Stimulated activated CD4-positive, alpha-beta T cell treated with anti-CD3 and anti-CD28 coated beads, Interleukin-15, amount 100 ng/mL, for 24 hours (primary cell): Measurements from ENCODE around the gene KCNMB4.
A peak's percentile ranks its signal among the peaks of the same experiment; 100 is the strongest.

Experiments
- DNase-seq: peaks from one replicate; pipeline ENCODE4 v3.0.0-alpha.2; 2020

Gene KCNMB4, protein sequence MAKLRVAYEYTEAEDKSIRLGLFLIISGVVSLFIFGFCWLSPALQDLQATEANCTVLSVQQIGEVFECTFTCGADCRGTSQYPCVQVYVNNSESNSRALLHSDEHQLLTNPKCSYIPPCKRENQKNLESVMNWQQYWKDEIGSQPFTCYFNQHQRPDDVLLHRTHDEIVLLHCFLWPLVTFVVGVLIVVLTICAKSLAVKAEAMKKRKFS

DNA sequence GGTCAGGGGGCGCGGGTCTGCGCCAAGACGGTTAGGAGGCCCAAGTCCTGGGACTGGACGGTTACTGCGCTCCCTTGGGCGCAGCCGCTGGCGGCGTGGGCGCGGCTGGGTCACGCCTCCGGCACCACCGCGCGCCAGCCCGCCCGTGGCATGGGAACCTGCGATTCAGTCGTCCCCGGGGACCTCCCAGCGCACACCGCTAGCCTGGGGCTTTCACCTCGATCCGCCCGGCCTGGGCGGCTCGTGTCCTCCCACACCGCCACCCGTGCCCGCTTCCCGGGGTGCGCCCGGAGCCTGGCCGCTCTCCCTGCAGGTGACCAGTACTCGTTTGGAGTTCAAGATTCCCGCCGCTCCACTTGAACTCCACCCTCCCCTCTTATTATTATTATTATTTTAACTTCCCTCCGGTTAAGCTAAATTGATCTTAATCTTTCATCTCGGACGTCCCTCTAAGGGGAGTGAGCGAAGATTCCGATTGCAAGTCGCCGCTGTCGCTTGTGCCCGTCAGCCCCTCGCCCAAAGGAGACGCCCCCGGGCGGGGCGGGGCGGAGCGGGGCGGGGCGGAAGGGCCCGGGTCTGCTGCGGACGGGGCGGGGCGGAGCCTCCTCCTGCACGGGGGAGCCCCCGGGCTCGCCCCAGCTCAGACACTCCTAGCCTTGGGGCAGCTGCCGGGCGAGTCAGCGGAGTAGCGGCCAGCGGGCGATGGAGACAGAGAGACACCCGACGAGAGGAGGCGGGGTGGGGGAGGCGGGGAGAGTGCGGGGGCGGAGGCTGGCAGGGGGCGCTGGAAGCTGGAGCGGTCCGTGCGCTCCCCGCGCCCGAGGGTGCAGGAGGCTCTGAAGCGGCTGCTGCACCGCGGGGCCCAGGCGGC, at the start of gene KCNMB4:
KCNMB4 (plus strand) TSS at position 643 of the 871 bp plus-strand sequence. CDS start 445 bp downstream, outside the sequence.
- DNase-seq, result peak; percentile 86

GRCh38 chr12:70317781-70318180, 48.3 kb upstream of the KCNMB4 start:
- no peak for DNase-seq

GRCh38 chr12:70319605-70320004, 46.5 kb upstream of the KCNMB4 start:
- DNase-seq, result no peak

DNA sequence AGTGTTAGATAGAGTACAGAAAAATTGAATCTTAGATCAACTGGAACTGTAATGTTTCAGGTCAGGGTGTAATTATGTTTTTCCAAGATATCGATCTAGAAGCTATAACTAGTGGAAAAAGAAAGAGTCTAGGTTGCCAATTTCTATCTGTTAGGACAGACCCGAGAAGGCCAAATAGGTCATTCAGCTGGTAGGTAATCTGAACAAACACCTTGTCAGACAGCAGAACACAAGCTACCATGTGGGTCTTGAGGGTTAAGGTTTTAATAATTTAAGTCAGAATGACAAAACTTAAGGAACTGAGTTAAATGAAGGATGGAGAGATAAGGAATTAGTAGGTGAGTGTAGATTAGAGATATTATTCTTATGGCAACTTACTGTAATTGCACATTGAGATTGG, 44.9 kb upstream of the KCNMB4 start:
- DNase-seq, result no peak

GRCh38 chr12:70327541-70327940, 38.5 kb upstream of the KCNMB4 start:
- DNase-seq, result no peak

- DNase-seq, result no peak
Observed at GRCh38 chr12:70329728-70330127, 36.4 kb upstream of the KCNMB4 start.

- no peak for DNase-seq
Observed at GRCh38 chr12:70330158-70330557, 35.9 kb upstream of the KCNMB4 start.

GRCh38 chr12:70332236-70332635, 33.9 kb upstream of the KCNMB4 start:
- DNase-seq, result no peak

DNA sequence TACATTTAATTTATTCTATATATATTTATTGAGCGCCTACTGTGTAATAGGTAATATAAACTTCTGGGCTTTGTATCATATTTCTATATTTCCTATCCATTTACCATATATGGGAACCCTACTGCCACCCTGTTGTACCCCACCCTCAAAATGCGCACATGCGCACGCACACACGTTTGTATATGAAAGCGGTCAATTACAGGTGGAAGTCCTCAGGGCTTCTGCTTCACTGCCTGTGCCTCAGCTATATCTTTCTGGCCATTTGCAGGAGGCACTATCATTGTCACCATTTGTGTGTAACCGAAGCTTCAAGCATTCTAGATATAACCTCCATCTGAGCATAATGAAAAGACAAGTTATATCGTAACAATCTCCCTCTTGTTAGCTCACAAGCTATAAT, 31.3 kb upstream of the KCNMB4 start:
- DNase-seq, result no peak

GRCh38 chr12:70338531-70338930, 27.6 kb upstream of the KCNMB4 start:
- DNase-seq, result no peak

DNA sequence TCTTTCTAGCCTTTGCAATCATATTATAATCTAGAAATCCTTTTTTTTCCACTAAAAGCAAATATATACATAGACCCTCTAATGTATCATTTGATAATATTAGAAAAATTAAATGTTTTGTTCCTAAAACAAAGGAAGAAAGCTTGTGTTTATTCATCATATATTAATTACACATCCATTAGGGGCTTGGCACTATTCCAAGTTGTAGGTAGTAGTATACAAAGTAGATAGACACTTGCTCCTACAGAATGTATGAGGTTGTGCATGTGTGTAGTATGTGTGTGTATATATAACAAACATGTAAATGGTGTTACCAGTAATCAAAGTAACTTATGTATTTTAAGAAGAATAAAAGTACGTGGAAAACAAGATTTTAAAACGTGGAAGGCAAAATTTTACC, 15.0 kb upstream of the KCNMB4 start:
- DNase-seq, result no peak

DNA sequence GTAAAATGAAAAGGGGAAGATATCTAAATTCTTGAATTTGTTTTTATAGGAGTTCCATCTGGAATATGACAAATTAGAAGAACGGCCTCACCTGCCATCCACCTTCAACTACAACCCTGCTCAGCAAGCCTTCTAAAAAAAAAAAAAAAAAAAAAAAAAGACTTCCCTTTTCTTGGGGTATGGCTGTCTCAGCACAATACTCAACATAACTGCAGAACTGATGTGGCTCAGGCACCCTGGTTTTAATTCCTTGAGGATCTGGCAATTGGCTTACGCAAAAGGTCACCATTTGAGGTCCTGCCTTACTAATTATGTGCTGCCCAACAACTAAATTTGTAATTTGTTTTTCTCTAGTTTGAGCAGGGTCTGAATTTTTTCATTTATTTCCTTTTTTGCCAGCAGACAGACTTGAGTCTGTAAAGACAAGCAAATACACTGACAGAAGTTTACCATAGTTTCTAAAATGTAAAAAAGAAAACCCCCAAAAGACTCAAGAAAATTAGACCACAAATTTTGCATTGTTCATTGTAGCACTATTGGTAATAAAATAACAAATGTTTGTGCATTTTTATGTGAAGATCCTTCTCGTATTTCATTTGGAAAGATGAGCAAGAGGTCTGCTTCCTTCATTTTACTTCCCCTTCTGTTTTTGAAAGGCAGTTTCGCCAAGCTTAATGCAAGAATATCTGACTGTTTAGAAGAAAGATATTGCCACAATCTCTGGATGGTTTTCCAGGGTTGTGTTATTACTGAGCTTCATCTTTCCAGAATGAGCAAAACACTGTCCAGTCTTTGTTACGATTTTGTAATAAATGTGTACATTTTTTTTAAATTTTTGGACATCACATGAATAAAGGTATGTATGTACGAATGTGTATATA, 12.1 kb upstream of the KCNMB4 start:
- DNase-seq, result no peak

DNA sequence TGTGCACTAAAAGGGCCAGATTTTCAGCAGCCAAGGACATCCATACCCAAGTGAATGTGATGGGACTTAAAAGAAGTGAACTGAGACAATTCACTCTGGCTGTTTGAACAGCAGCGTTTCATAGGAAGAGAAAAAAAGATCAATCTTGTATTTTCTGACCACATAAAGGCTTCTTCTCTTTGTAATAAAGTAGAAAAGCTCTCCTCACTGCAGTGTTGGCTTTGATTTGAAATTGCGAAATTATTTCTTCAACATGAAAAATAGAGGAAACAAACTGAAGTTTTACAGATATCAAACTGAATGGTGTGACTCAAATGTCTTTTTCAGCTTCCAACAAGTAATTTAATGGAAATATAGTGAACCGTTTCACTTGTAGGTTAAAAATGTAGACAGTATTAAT, 11.3 kb upstream of the KCNMB4 start:
- no peak for DNase-seq

DNA sequence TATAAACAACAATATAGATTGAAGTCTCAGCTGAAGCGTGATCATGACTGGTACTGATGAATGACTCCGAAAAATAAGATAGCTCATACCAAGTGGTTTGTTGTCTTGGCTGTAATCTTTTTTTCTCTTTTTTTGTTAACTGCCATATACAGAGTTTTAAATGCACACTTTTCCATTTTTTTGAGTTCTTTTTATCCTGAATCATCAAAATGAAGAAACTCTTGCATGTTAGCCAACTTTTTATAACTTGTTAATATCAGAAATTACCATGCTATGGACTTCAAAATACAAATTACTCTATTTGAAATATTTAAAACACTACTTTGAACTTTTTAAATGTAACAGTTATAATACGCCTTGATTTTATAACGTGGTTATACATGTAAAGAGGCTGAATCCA, 10.1 kb upstream of the KCNMB4 start:
- no peak for DNase-seq

GRCh38 chr12:70359458-70360197, 6.5 kb upstream of the KCNMB4 start:
- no peak for DNase-seq

DNA sequence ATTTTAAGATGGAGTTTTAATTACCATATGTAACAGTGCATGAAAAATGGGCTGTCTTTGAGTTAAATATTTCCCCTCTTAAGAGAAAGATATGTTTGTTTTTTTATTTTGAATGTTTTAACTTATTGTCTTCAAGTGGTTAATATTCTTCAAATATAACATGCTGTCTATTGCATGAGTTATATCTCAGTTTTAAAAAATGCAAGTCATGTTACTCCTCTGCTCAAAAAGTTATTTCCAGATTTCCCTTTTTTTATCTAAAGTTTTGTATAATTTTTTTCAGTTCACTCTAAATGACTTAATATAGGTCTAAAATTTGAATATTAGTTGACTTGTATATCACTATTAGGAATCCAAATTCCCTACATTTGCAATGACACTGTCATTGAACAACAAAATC, 5.9 kb upstream of the KCNMB4 start:
- DNase-seq, result no peak

DNA sequence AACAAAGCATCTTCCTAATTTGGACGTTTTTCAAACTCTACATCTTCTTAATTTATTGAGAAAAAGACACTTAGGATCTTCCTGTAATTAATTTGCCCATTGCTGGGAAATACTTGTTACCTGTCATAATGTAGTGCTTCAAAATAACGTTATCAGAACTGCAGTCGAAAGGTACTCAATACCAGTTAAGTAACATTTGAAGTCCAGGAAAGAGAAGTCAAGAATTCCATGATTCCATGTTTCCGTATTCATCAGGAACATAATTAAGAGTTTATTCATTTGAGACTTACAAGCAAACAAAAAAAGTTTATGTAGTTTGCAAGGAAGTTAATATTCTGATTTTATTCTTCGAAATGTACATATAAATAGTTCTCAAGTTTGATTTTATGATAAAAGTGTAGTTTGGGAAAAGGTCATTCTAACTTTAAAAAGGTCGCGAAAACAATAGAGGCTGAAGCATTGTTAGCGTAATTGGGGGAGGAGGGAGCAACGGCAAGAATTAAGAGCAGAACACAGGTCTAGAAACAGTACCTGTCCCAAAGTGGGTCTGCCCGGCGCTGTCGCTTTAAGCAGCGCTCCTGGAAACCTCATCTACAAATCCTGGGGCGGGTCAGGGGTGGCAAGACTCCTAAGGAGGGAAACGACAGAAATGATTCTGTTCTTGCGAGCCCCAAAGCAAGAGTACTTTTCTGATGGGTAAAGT, 1.2 kb upstream of the KCNMB4 start:
- DNase-seq, result peak; percentile 6

- DNase-seq, result no peak
Observed at GRCh38 chr12:70365398-70365647, 767 bp upstream of the KCNMB4 start.

GRCh38 chr12:70366581-70367257, 629 bp downstream of the KCNMB4 start:
- DNase-seq, result peak; percentile 64

- no peak for DNase-seq
Observed at GRCh38 chr12:70367258-70368141, 1.4 kb downstream of the KCNMB4 start.

- no peak for DNase-seq
Observed at GRCh38 chr12:70372881-70373280, 6.8 kb downstream of the KCNMB4 start.
